HG03565 (cell line): ENCODE data around the gene STX1B.
"Not testable (repeated sequence)": the region's sequence is repeated elsewhere in the genome, so short reads cannot be mapped to it uniquely, and the experiment has no call there.

Experiments
- ATAC-seq: cut with Tn5 transposase; IDR thresholded peaks from one replicate; pipeline ENCODE4 v1.9.1; 2021; ENCODE audit warnings: mild to moderate bottlenecking, moderate library complexity; ENCODE audit not compliant: unreplicated experiment

Gene STX1B

DNA sequence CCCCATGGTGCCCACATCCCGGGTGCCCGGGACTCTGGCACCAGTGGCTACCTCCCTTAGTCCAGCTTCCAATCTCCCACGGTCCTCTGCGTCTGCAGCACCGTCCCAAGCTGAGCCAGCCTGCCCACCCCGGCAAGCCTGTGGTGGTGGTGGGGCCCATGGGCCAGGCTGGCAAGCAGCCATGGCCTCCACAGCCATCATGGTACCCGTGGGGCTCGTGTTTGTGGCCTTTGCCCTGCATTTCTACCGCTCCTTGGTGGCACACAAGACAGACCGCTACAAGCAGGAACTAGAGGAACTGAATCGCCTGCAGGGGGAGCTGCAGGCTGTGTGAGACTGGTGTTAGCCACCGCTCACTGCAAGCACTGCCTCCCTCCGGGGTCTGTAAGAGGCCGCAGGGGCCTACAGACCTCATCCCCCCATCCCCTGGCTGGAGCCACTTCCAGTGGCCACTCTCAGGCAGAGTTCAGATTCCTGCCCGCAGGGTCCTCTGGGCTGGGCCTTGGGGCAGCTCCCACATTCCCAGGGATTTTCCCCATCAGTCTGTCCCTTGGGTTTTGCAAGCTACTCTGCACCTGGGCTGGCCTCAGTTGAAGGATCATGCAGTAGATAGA lies 56.8 kb downstream of the STX1B start:
- ATAC-seq: peak; percentile 27

DNA sequence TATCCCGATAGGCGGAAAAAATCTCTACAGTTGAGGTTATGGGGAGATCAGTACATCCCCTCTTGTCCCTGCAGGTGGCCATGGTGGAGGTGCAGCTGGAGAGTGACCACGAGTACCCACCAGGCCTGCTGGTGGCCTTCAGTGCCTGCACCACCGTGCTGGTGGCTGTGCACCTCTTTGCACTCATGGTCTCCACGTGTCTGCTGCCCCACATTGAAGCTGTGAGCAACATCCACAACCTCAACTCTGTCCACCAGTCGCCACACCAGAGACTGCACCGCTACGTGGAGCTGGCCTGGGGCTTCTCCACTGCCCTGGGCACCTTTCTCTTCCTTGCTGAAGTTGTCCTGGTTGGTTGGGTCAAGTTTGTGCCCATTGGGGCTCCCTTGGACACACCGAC lies 57.3 kb downstream of the STX1B start:
- ATAC-seq: no peak

- ATAC-seq: no peak
Measured at GRCh38 chr16:30951750-30952149, 58.7 kb downstream of the STX1B start.

- no peak for ATAC-seq
Measured at GRCh38 chr16:30951193-30951592, 59.2 kb downstream of the STX1B start.

DNA sequence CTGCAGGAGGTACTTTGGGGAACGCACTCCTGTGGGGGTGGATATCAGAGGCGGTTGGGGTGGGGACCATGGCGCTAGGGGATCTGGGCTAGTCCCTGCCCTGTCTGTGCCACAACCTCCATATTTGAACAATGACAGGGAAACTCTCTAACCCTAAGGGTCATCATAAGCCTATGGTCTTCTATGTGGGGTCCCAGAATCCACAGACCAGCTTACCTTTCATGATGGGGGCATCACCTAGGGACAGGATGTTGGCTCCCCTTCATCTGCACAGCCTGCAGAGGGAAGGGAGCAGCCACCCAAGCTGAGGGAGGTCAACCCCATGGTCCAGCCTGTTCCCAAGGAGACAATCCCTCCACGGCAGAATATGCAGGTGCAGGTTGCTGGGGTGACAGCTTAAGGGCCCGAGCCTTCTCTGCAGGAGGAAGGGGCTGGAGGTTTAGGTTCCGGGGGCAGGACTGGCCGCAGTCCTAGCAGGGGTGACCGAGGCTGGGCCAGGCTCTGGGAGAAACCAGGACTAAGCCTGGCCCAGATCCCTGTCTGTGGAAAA lies 59.8 kb downstream of the STX1B start:
- no peak for ATAC-seq

DNA sequence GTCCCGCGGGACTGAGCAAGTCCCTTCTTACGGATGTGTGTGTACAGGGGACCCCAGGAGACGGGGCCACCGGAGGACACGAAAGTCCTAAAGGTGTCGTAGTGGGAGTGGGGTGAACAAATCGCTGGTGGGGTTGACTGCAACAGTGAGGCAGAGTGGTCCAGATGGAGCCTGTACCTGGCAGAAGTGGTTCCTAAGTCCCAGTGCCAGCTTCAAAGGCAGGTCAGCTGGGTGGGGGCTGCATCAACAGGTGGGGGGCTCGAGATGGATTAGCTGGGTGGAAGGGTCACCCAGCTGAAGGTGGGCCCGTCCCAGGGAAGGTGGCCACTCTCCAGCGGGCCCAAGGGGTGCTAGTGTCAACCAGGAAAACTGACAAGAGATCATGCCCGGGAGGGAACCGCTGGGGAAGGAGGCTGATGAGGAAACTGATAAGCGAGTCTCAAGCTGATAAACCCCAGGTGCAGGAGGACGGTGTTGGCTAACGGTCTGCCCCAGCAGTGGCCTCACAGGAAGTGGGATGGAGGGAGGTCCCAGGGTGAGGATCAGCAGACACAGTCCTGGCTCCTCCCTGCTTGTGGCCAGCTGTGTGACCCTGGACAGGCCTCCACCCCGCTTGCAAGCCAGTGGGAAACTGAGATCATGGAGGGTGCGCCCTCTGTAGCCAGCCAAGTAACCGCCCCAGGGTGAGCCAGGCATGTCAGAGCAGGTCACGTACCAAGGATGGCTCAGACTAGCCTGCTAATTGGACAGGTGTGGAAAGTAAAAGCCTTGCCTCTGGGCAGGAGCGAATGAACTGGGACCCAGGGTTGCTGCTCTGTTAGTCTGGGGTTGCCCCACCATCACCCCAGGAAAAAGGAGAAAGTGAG lies 60.6 kb downstream of the STX1B start:
- peak; percentile 29 for ATAC-seq

DNA sequence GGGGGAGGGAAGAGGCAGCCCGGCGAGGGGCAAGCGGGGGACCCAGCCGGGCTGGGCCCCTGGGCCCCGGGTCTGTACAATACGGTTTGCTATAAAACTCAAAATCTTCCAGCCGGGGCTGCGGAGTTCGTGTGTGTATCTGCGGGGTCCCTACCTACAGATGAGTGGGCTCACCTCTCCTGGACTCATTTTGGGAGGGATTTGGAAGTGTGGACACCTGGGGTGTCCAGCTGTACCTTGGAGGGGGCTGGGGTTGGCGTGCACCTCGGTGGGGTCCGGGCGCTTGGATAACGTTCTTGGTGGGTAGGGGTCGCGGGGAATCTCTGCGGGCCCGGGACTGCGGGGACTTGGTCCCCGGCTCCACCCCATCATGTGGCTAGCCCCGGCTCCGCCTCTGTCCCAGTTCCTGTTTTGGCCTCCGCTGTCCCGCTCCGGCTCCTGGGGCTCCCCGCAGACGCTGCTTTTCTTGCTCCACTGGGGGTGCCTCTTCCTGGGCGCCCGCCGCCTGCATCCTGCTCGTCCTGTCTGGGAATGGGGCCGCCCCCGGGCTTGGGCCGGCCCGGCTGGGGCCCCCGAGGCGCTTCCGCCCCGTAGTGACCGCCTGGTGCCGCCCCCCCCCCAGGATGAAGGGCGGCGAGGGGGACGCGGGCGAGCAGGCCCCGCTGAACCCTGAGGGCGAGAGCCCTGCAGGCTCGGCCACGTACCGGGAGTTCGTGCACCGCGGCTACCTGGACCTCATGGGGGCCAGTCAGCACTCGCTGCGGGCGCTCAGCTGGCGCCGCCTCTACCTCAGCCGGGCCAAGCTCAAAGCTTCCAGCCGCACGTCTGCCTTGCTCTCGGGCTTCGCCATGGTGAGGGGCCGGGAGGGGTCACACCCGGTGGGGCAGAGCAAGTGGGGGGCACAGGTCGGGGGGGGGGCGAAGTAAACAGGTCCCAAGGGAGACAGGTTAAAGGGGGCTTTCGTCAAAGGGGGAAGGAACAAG lies 61.5 kb downstream of the STX1B start, which contains the start of gene ORAI3:
Gene ORAI3, plus strand, starts transcription at position 402 of the 983 bp plus-strand sequence. Its CDS starts 222 bp downstream, at position 624.
- ATAC-seq: peak; percentile 42

GRCh38 chr16:30947859-30948666 lies 62.4 kb downstream of the STX1B start:
- ATAC-seq: no peak

- ATAC-seq: no peak
Measured at GRCh38 chr16:30947541-30947858, 62.9 kb downstream of the STX1B start.

GRCh38 chr16:30946671-30947540 lies 63.5 kb downstream of the STX1B start:
- no peak for ATAC-seq

DNA sequence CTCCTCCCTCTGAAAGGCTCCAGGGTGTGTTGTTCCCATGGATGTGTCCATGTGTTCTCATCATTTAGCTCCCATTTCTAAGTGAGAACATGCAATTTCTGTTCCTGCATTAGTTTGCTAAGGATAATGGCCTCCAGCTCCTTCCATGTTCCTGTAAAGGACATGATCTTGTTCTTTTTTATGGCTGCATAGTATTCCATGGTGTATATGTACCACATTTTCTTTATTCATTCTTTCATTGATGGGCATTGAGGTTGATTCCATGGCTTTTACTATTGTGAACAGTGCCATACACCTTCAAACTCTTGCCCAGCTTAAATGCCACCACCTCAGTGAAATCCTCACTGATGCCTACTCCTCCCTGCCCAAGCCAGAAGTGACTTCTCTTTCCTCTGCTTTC lies 66.1 kb downstream of the STX1B start:
- no peak for ATAC-seq

DNA sequence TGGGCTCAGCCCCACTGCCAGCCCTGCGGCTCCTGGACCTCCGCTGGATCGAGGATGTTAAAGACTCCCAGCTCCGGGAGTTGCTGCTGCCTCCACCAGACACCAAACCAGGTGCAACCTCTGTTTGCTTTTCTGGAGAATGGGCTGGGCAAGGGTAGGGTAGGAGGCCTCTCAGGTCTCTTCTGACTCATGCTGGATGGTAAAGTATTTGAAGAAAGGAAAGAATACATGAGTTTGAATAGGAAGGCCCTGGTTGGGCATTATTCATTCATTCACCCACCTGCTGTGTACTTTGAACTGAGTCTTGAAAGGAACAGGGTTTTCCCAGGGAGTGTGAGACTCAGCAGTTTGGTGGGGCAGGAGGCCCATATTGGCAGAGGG lies 68.0 kb downstream of the STX1B start:
- no peak for ATAC-seq

DNA sequence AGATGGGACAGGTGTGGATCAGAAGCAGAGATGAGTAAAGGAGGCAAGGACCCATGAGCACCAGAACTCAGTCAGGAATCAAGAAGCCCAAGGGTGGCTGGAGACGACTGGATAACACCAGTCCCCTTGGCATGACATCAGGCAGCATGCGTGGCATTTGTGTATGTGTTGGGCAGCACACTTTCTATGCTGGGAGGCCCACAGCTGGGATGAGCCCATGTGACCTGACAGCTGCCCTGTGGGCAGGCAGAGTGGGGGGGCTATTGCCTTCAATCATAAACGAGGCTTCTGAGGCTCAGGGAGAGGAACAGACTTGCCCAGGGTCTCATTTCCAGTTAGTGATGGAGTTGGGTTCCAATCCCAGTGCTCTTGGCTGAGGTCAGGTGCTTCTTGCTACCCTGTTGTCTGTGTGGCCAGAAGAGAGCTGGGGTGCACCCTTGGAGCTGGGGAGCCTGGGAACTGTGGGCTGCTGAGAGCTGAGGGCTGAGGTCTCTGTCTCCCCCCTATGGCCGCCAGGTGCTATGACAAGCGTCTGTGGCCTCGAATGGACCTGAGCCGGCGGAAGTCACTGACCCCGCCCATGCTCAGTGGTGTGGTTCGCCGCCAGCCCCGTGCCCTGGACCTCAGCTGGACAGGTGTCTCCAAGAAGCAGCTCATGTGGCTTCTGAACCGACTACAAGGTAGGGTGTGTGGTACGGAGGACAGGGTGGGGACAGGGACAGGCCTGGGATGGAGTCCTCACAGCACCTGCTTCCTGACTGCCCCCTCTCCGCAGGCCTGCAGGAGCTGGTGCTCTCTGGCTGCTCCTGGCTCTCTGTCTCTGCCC lies 68.6 kb downstream of the STX1B start:
- ATAC-seq: peak; percentile 61

GRCh38 chr16:30939571-30939970 lies 70.9 kb downstream of the STX1B start:
- ATAC-seq: not testable (repeated sequence)
